CD8-positive, alpha-beta memory T cell (primary cell): ENCODE results near the gene HOTAIR. TPM values are rescaled to one million over a fixed set of nuclear protein-coding genes. Genes with fewer than 3 reads are reported as not detected.

Experiments used
- CTCF ChIA-PET: fragments of 350-600 bp; sonication (Branson Sonifier 250); formaldehyde crosslinking; loops from one replicate; lab custom pipeline; 2021; ENCODE audit warnings: antibody characterized with exemption; lab: Charles Lee
- POLR2A ChIA-PET: fragments of 350-600 bp; sonication (Branson Sonifier 250); formaldehyde crosslinking; loops from one replicate; lab custom pipeline; 2021; ENCODE audit warnings: antibody characterized with exemption; lab: Charles Lee
- DNase-seq, 5 donors: peaks; one replicate each; pipeline versions ENCODE4 v3.0.0 to v3.0.0-alpha.2; 2020 to 2022; ENCODE audit warnings: mixed read lengths in 1 of 5
- H3K27ac ChIP-seq: one replicate; pipeline ENCODE4 v1.7.0; 2013; ENCODE audit warnings: low read depth, mild to moderate bottlenecking, low read length, moderate library complexity
- H3K27me3 ChIP-seq: 2 replicates; pipeline ENCODE4 v1.7.0; 2013; ENCODE audit warnings: low read length, mild to moderate bottlenecking; ENCODE audit not compliant: insufficient read depth, poor library complexity, severe bottlenecking
- H3K36me3 ChIP-seq: 2 replicates; pipeline ENCODE4 v1.7.0; 2013; ENCODE audit warnings: mild to moderate bottlenecking, low read length, moderate library complexity; ENCODE audit not compliant: insufficient read depth
- H3K4me1 ChIP-seq: 2 replicates; pipeline ENCODE4 v1.7.0; 2013; ENCODE audit warnings: mild to moderate bottlenecking, low read length, moderate library complexity; ENCODE audit not compliant: insufficient read depth
- H3K4me3 ChIP-seq: 2 replicates; pipeline ENCODE4 v1.7.0; 2013; ENCODE audit warnings: mild to moderate bottlenecking, low read length
- H3K9me3 ChIP-seq: 2 replicates; pipeline ENCODE4 v1.7.0; 2013; ENCODE audit warnings: mild to moderate bottlenecking, low read length
- H3K27ac Mint-ChIP-seq, 8 donors: one replicate each; pipeline ENCODE4 v1.8.0; 2020 to 2021; ENCODE audit warnings: mixed read lengths in 8 of 8, mild to moderate bottlenecking in 6 of 8, inconsistent platforms in 3 of 8, moderate library complexity in 3 of 8
- H3K27me3 Mint-ChIP-seq, 2 donors: one replicate each; pipeline ENCODE4 v1.8.0; 2020 to 2021; ENCODE audit warnings: mixed read lengths in 2 of 2, mild to moderate bottlenecking in 1 of 2, moderate library complexity in 1 of 2
- H3K36me3 Mint-ChIP-seq, 3 donors: one replicate each; pipeline ENCODE4 v1.8.0; 2020 to 2021; ENCODE audit warnings: mixed read lengths in 3 of 3, inconsistent platforms in 1 of 3, mild to moderate bottlenecking in 1 of 3
- H3K4me1 Mint-ChIP-seq, 3 donors: one replicate each; pipeline ENCODE4 v1.8.0; 2020 to 2021; ENCODE audit warnings: mixed read lengths in 3 of 3, inconsistent platforms in 1 of 3, mild to moderate bottlenecking in 1 of 3
- H3K4me3 Mint-ChIP-seq, 7 donors: one replicate each; pipeline ENCODE4 v1.8.0; 2020 to 2021; ENCODE audit warnings: mixed read lengths in 7 of 7, mild to moderate bottlenecking in 6 of 7, moderate library complexity in 4 of 7, inconsistent platforms in 2 of 7
- H3K9me3 Mint-ChIP-seq, 5 donors: one replicate each; pipeline ENCODE4 v1.8.0; 2020 to 2022; ENCODE audit warnings: mixed read lengths in 5 of 5, mild to moderate bottlenecking in 3 of 5, moderate library complexity in 2 of 5, inconsistent platforms in 1 of 5
- polyA plus RNA-seq: library from polyadenylated mRNA; unstranded; fragments of 300-500 nt; fragmentation: Illumina TruSeq; gene quantifications from one replicate; pipeline ENCODE4 v1.2.3, GENCODE V29; 2021
- total RNA-seq, 2 experiments: library from RNA; stranded (reverse); gene quantifications; one replicate each; pipeline ENCODE4 v1.2.3, GENCODE V29; 2021

The HOTAIR gene
- total and polyA plus RNA-seq, 3 experiments from 2014 or later, result not detected

DNA sequence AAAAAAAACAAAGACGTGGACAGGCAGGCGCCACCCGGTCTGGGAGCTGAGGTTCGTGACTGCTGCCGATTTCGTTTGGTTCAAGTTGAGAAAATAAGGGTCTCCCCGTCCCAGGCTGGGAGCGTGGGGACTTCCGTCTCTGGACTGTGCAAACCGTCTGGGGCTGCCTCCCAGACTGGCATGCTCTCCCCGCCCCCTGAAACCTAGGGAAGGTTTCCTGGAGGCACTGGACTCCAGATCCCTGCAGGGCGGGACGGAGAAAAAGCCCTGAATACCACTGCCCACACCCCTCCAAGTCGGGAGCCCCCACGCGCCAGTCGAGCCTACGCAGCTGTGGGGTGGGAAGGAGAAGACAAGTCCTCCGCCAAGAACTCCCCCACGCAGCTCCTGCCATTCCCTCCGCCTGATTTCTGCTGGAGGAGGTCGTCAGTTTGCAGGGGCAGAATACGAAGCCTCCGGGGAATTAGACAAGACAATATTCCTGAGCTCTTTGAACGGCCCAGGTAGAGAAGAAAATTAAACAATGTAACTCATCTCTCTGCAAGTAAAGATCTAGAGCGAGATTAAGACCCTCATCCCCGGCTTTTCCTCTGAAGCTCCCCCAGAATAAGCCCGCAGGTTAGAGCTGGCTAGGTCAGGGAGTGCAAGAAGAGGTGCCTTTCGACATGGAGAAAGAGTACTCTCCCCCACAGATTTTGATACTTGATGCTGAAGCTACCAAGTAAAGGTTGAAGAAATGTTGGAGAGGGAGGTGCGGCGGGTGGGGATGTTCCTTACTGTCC is 46.5 kb downstream of the HOTAIR start:
- Histone ChIP-seq H3K27ac (no peak overlapping the region), H3K4me3 (no peak overlapping the region), H3K27me3 (peaks cover 77% of the 10 kb centered on the region), H3K36me3 (no peaks in the 10 kb centered on the region), H3K4me1 (no peaks in the 10 kb centered on the region), H3K9me3 (no peaks in the 10 kb centered on the region)
- Mint-ChIP-seq H3K9me3 (peaks cover 0 to 2% (median 0%) of the 10 kb centered on the region in 5 donors), H3K27ac (no peak overlapping the region), H3K36me3 (no peaks in the 10 kb centered on the region), H3K4me3 (no peak overlapping the region), H3K27me3 (peaks cover 84 to 92% of the 10 kb centered on the region in 2 donors), H3K4me1 (no peaks in the 10 kb centered on the region)
- CTCF ChIA-PET, result no interaction called here
- POLR2A ChIA-PET, result interaction anchor here (0.7 kb wide), 1 partner anchor 104 kb away, joined by 3 read pairs; the partner anchor contains the start of gene HOXC5
- no peak for DNase-seq

DNA sequence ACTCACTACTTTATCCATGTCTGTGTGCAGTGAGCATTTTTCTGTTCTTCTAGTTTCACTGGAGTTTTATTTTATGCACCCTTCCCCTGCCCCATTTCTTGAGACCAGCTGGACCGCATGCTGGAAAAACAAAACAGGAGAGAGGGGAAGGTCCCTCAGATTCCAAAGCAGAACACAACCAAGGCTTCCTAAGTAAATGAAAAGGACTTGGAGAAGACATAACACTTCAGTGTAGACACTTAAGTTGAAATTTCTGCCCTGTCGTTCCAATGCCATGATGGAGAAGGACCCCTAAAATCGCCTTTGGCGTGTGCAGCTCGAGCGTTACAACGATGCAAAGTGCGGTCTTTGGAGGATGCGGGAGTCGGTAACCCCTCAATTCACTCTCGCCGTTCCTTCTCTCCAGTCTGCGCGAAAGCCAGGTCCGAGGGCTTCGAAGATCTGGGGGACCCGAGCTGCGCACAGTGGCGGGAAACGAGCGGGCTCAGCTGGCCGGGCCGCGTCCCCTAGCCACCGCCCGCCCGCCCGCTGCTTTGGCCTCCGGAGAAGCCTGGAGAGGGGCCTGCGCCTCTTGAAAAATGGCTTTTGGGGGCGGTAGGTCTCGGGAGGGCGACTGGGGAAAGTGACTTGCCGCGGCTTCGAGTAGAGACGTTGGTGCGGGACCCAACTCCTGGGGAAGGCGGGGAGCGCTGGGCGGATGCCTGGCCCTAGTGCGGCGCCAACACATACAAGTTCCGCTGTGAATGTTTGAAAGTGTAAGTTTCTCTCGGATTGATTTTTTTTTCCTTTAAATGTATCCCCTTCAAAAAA is 47.3 kb downstream of the HOTAIR start:
- CTCF ChIA-PET, result no interaction called here
- no peak for DNase-seq
- H3K4me1 ChIP-seq, result no peaks in the 10 kb centered on the region

DNA sequence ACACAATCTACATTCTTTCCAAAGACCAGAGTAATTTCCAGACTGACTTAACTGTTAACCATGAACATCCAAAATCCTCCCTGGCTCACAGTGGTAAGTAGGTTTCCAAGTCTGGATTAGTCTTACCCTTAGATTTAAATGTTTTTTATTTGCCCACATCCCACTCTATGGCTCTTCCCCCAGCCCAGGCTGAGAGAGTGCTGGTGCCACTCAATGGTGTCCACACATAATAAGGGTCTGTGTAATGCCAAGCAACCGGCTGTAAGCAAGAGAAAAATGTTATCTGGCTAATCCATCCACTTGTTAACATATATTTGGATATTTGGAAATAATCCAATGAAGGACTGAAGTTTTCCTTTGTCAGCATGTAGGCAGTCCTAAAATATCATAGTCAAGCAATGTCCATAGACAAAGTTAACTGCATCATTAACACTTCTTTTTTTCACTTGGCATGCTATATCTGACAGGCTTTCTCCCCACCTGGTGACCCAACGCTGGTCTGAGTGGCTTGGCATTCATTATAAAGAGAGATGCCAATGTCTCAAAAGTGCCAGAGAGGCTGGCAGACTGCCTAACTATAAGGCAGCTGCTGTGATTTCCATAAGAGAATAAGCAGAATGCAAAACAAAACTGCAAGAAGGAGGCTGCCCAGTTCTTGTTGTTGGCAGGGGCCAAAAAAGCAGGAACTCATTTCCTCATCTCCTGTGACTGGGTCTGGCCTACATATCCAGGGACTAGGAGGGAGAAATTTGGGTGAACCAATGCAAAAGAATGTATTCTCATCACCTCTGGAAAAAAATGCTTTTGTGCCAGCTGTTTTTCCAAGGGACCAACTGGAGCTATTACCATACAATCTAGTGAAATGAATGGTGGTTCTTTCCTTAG is 50.0 kb downstream of the HOTAIR start:
- Histone ChIP-seq H3K27ac (no peak overlapping the region), H3K4me3 (no peak overlapping the region), H3K36me3 (no peaks in the 10 kb centered on the region), H3K9me3 (no peaks in the 10 kb centered on the region), H3K27me3 (peaks cover 65% of the 10 kb centered on the region), H3K4me1 (no peaks in the 10 kb centered on the region)
- no peak for DNase-seq
- no peak overlapping the region for H3K27ac Mint-ChIP-seq
- ChIA-PET POLR2A (no interaction called here), CTCF (no interaction called here)
- H3K4me3 Mint-ChIP-seq, result no peak overlapping the region
- H3K4me1 Mint-ChIP-seq, result no peaks in the 10 kb centered on the region
- H3K9me3 Mint-ChIP-seq, result peaks cover 0 to 2% (median 0%) of the 10 kb centered on the region in 5 donors
- H3K36me3 Mint-ChIP-seq, result no peaks in the 10 kb centered on the region
- peaks cover 67 to 92% of the 10 kb centered on the region in 2 donors for H3K27me3 Mint-ChIP-seq

More for the DNA sequence above, 47.3 kb downstream of the HOTAIR start:
- no peaks in the 10 kb centered on the region for H3K36me3 Mint-ChIP-seq
- H3K9me3 Mint-ChIP-seq, result peaks cover 0 to 2% (median 0%) of the 10 kb centered on the region in 5 donors
- no peak overlapping the region for H3K4me3 ChIP-seq
- H3K27me3 ChIP-seq, result peaks cover 70% of the 10 kb centered on the region
- H3K27ac Mint-ChIP-seq, result no peak overlapping the region
- H3K36me3 ChIP-seq, result no peaks in the 10 kb centered on the region
- H3K9me3 ChIP-seq, result no peaks in the 10 kb centered on the region
- POLR2A ChIA-PET, result interaction anchor here (0.7 kb wide), 1 partner anchor 105 kb away, joined by 3 read pairs; the partner anchor contains the start of gene HOXC5
- no peaks in the 10 kb centered on the region for H3K4me1 Mint-ChIP-seq
- peaks cover 82 to 92% of the 10 kb centered on the region in 2 donors for H3K27me3 Mint-ChIP-seq
- no peak overlapping the region for H3K27ac ChIP-seq
- H3K4me3 Mint-ChIP-seq, result peak overlapping the region in 1 of 7 donors; percentile 24

DNA sequence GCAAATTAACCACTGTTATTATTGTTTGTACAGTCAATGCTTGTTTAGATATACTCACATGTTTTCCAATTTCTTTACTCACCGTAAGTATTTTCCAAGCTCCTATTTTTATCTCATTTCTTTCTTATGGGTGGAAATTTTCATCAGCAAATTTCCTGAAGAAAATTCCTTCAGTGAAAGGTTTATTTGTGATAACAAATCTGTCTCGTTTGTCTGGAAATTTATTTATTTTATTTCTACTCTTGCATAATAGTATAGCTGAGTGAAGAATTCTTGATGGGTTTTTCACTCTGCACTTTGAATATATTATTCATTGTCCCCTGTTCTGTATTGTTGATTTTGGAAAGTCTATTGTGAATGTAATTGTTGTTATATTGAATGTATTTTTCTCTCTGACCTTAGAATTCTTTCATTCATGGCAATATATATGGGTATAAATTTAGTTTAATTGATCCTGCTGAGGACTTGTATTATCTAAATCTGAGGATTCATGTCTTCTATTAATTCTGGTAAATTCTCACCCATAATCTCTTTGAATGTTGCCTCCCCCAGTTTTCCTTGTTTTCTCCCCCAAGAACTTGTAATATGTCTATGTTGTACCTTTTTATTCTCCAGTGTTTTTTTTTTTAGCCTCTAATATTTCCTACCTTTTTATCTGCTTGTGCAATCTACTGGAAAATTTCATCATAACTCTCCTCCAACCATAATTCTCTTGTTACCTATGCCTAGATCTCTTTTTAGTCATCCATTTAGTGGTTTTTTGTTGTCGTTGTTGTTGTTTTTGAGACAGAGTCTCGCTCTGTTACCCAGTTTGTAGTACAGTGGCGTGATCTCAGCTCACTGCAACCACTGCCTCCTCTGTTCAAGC is 57.7 kb downstream of the HOTAIR start:
- Histone ChIP-seq H3K27ac (no peak overlapping the region), H3K9me3 (no peaks in the 10 kb centered on the region), H3K4me1 (no peaks in the 10 kb centered on the region), H3K4me3 (no peak overlapping the region), H3K27me3 (peaks cover 25% of the 10 kb centered on the region), H3K36me3 (no peaks in the 10 kb centered on the region)
- H3K27me3 Mint-ChIP-seq, result peaks cover 23 to 75% of the 10 kb centered on the region in 2 donors
- H3K4me3 Mint-ChIP-seq, result no peak overlapping the region
- H3K9me3 Mint-ChIP-seq, result no peaks in the 10 kb centered on the region
- CTCF ChIA-PET, result no interaction called here
- no peak for DNase-seq
- H3K27ac Mint-ChIP-seq, result no peak overlapping the region
- H3K36me3 Mint-ChIP-seq, result no peaks in the 10 kb centered on the region
- no peaks in the 10 kb centered on the region for H3K4me1 Mint-ChIP-seq
- POLR2A ChIA-PET, result no interaction called here

Other genes starting within 250 kb of the HOTAIR start
- gene CALCOCO1, start 247.5 kb downstream of the HOTAIR start, total RNA-seq, result 10 to 100 TPM; 29.5 to 31.4 TPM
- 73.9 TPM for gene CALCOCO1, start 247.5 kb downstream of the HOTAIR start, polyA plus RNA-seq
- not detected for gene CISTR, start 223.0 kb downstream of the HOTAIR start, total RNA-seq
- not detected for gene CISTR, start 223.0 kb downstream of the HOTAIR start, polyA plus RNA-seq
- gene HOXC13, start 36.1 kb downstream of the HOTAIR start, total RNA-seq, result not detected
- not detected for gene HOXC13, start 36.1 kb downstream of the HOTAIR start, polyA plus RNA-seq
- not detected for gene HOXC12, start 20.1 kb downstream of the HOTAIR start, total RNA-seq
- gene HOXC12, start 20.1 kb downstream of the HOTAIR start, polyA plus RNA-seq, result not detected
- not detected for gene HOXC11, start 1.8 kb downstream of the HOTAIR start, total RNA-seq
- not detected for gene HOXC11, start 1.8 kb downstream of the HOTAIR start, polyA plus RNA-seq
- not detected for gene HOXC10, start 10.2 kb upstream of the HOTAIR start, total RNA-seq
- gene HOXC10, start 10.2 kb upstream of the HOTAIR start, polyA plus RNA-seq, result not detected
- not detected for gene HOXC9, start 25.2 kb upstream of the HOTAIR start, total RNA-seq
- not detected for gene HOXC9, start 25.2 kb upstream of the HOTAIR start, polyA plus RNA-seq
- gene HOXC8, start 34.0 kb upstream of the HOTAIR start, total RNA-seq, result not detected
- gene HOXC8, start 34.0 kb upstream of the HOTAIR start, polyA plus RNA-seq, result not detected
- not detected for gene HOXC6, start 53.5 kb upstream of the HOTAIR start, total RNA-seq
- not detected for gene HOXC6, start 53.5 kb upstream of the HOTAIR start, polyA plus RNA-seq
- gene HOXC5, start 58.1 kb upstream of the HOTAIR start, total RNA-seq, result not detected
- gene HOXC5, start 58.1 kb upstream of the HOTAIR start, polyA plus RNA-seq, result not detected
- gene HOXC4, start 78.9 kb upstream of the HOTAIR start, total RNA-seq, result 1 to 10 TPM; 1.3 to 1.4 TPM
- 0.37 TPM for gene HOXC4, start 78.9 kb upstream of the HOTAIR start, polyA plus RNA-seq
- 10 to 100 TPM; 23.3 to 25.2 TPM for gene SMUG1, start 214.0 kb upstream of the HOTAIR start, total RNA-seq
- 24.1 TPM for gene SMUG1, start 214.0 kb upstream of the HOTAIR start, polyA plus RNA-seq